NCI-H2081 (cell line): ENCODE measurements around the gene IL6R.
"Not testable (repeated sequence)": the region's sequence is repeated elsewhere in the genome, so short reads cannot be mapped to it uniquely, and the experiment has no call there.

Experiments used
- DNase-seq, 2 experiments: peaks; one replicate each; lab custom pipeline; 2025; lab: John Stamatoyannopoulos, UW

The IL6R gene

GRCh38 chr1:154483941-154484803, 79.0 kb downstream of the IL6R start:
- no peak for DNase-seq

GRCh38 chr1:154485106-154485505, 80.0 kb downstream of the IL6R start:
- no peak for DNase-seq

DNA sequence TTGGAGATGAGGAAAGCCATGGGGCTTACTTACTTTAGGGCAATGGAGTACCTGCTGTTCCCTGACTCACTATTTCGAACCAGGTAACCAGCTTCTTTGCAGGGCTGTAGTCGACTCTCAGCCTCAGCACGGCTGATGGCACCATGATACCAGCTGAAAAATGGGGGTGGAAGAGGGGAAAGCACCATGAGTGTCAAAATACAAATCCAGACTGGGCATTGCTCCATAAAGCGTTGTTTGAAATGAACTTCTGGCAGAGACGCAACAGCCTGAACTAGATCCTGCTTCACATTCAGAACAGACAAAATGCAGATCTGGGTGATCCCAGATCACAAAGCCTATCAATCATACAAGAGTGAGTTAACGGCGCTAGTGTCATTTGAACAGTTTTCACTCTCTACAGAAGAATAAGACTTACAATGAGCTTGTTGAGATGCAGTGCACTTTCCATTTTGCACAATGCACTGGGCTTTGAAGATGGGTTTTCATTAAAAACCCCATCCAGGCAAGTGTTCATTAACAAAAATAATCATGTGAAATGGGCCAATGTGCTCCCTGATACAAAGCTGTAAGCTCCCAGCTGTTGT, 80.9 kb downstream of the IL6R start:
- no peak for DNase-seq

GRCh38 chr1:154486756-154487155, 81.6 kb downstream of the IL6R start:
- DNase-seq = not testable (repeated sequence)

DNA sequence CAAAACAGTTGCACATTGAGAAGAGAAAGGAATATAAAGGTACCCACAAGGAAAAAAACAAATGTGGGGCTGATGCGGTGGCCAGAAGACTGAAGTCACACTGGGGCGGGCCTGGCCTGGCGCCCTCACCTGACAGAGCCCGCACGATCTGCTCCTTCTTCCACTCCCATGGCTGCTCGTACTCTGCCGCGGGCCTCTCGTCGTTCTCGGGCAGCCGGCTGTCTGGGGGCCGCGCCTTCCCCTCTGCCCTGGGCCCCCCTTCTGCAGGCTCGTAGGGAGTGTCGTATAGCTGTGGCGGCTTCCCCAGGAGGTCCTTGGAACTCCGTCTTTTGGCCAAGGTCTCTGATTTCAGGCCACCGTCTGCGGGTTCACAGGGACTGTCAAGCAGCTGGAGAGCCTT, 83.8 kb downstream of the IL6R start:
- no peak for DNase-seq

GRCh38 chr1:154489695-154490274, 84.6 kb downstream of the IL6R start:
- no peak for DNase-seq

- DNase-seq = no peak
Measured at GRCh38 chr1:154490317-154490716, 85.2 kb downstream of the IL6R start.

DNA sequence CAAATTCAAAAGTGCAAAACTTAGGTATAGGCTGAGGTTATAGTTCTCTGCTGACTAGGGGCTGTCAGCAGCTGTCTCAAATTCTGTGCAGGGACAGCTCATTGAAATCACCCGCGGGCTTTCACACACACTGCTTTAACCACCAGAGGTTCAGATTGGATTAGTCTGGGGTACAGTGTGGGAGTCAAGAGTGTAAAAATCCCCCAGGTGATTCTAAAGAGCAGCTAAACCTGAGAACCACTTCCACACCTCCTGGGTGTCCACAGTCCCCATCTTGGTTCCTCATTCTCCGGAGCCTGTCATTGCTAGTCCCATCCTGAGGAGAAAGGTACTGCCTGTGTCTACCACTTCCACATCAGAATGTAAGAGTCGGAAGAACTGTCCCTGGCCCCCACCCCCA, 87.0 kb downstream of the IL6R start:
- DNase-seq = no peak

- no peak for DNase-seq
Measured at GRCh38 chr1:154493276-154493675, 88.1 kb downstream of the IL6R start.

- DNase-seq = no peak
Measured at GRCh38 chr1:154495496-154496273, 90.5 kb downstream of the IL6R start.

DNA sequence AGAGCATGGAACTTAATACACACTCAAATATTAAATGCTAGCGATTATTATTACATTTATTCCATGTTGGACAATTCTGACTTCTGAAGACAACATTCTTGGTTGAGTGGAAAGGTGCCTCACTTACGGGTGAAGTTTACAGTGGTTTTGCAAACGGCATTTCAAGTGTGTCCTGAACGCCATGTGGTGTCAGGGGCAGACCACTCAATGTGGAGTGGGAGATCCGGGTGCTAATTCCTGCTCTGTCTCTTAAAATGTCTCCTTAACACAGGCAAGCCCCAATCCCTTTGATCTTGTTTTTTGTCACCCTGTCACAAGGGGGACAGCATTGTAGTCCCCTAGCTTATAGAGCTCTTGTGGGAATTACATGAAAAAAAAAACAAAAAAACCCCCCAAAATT, 91.2 kb downstream of the IL6R start:
- DNase-seq = no peak

DNA sequence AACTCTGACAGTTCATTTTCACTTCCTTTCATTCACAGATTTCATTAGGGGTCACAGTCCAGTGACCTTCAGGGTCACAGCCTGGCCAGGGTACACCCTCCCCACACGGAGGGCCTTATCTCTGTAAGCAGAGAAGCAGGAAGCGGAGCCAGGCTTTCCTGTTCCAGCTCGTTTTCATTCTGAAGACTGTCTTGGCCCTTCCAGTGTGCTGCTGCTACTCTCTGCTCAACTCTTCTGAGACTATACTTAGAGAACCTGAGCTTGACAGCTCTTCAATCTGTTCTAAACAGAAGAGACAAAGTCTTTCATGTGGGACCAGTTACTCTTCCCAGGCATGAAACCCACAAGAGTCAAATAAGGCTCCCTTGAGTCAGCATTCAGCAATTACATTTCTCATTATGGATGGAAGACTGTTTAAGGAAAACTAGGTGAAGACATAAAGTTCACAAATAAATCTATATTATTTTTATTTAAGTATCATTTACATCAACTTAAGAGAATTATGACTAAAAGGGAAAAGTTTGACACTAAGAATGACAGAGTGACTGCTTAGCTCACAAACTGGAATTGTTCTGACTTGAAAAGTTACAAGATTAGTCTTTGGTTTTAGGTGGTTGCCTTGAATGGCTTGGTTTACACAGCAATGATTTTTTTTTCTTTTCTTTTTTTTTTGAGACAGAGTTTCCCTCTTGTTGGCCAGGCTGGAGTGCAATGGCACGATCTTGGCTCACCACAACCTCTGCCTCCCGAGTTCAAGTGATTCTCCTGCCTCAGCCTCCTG, 92.1 kb downstream of the IL6R start:
- DNase-seq = no peak

GRCh38 chr1:154499446-154499845, 94.3 kb downstream of the IL6R start:
- DNase-seq = no peak

GRCh38 chr1:154500533-154500932, 95.4 kb downstream of the IL6R start:
- DNase-seq = no peak

DNA sequence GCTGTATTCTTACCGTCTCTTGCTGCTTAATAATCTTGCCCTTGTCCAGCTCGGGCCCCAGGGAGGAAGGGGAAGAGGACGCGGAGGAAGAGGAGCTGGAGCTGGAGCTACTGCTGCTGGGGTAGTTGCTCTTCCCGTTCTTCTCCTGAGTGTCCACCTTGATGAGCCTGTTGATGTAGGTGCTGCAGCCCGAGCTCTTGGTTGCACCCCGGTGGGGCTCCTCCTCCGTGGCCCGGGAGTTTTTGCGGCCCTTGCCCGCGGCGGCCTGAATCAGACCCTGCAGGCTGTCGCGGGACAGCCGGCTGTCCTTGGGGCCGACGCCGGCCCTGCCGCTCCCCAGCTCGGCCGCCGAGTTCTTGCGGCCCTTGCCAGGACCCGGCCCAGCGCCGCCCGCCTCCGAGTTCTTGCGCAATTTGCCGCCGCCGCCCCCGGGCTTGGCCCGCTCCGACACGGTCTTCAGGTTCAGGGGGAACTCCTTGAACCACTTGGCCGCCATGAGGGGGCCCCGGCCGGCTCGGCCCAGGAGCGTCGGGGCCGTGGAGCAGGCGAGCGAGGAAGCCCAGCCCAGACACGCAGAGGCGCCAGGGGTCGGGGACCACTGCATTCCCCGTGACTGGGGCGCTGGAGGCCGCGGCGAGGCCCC, 96.4 kb downstream of the IL6R start:
- DNase-seq = no peak

- no peak for DNase-seq
Measured at GRCh38 chr1:154502066-154502743, 97.1 kb downstream of the IL6R start, which contains the start of the genes SHE and TDRD10. TSS of gene SHE (minus strand) at chr1:154502412. CDS start at chr1:154502026, 386 bp downstream. TSS of gene TDRD10 (plus strand) at chr1:154502219. CDS start at chr1:154506904, 4,685 bp downstream.

- no peak for DNase-seq
Measured at GRCh38 chr1:154502744-154503115, 97.6 kb downstream of the IL6R start.

GRCh38 chr1:154503898-154504297, 98.8 kb downstream of the IL6R start:
- DNase-seq = no peak

DNA sequence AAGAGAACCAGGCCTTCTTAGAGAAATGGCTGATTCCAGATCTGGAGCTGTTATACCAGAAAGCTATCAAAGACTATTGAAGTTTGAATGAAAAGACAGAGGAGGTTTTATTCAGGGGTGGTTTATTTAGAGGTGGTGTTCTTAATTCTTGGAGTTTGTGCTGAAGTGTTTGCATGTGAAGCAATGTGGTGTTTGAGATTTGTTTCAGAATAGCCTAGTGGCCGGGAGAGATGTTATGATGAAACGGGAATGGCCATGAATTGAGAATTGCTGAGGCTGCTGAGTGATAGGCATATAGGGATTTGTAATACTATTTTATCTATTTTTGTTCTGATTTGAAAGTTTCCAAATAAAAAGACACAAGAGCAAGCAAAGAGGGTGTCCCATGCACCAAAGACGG, 107.6 kb downstream of the IL6R start:
- DNase-seq = no peak

- no peak for DNase-seq
Measured at GRCh38 chr1:154514066-154514553, 109.0 kb downstream of the IL6R start.
